OCI-LY7 (cell line): Measurements from ENCODE around the gene FGD5.

ENCODE experiments used
- EZH2phosphoT487 ChIP-seq: fragments of 200-600 bp; sonication (generic); IDR thresholded peaks from 2 replicates; pipeline ENCODE4 v1.6.1; 2018; ENCODE audit warnings: low read depth, borderline replicate concordance, mild to moderate bottlenecking, mixed run types, antibody characterized with exemption, low read length, moderate library complexity, mixed read lengths
- TF ChIP-seq, protein P1 (sequence below): fragments of 200-600 bp; sonication (generic); conservative IDR thresholded peaks from 2 replicates; pipeline ENCODE4 v1.5.1; 2014; ENCODE audit warnings: mild to moderate bottlenecking, antibody characterized with exemption, low read length, moderate library complexity, mixed read lengths

DNA sequence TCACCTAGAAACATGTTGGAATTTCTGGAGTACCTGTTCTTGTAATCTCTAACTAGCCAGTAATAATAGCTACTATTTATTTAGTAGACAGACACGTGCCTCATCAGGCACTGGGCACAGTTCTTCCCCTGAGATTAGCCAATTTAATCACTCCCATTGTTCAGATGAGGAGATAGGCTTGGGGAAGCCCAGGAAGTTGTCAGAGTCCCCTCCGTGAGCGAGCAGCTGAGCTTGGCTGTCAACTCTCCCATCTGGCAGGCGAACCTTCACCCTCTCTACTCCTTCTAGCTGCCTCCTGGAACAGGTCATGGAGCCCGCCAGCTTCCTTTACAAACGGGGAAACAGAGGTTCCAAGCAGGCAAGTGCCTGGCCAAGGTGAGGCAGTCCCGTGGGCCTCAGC, 31.1 kb upstream of the FGD5 start:
- TF ChIP-seq, protein P1, sequence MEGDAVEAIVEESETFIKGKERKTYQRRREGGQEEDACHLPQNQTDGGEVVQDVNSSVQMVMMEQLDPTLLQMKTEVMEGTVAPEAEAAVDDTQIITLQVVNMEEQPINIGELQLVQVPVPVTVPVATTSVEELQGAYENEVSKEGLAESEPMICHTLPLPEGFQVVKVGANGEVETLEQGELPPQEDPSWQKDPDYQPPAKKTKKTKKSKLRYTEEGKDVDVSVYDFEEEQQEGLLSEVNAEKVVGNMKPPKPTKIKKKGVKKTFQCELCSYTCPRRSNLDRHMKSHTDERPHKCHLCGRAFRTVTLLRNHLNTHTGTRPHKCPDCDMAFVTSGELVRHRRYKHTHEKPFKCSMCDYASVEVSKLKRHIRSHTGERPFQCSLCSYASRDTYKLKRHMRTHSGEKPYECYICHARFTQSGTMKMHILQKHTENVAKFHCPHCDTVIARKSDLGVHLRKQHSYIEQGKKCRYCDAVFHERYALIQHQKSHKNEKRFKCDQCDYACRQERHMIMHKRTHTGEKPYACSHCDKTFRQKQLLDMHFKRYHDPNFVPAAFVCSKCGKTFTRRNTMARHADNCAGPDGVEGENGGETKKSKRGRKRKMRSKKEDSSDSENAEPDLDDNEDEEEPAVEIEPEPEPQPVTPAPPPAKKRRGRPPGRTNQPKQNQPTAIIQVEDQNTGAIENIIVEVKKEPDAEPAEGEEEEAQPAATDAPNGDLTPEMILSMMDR: no peak
- TF ChIP-seq EZH2phosphoT487: no peak
